ENCODE measurements around the gene IDH3B.
"Not testable (repeated sequence)": the region's sequence is repeated elsewhere in the genome, so short reads cannot be mapped to it uniquely, and the experiment has no call there.

Gene IDH3B

DNA sequence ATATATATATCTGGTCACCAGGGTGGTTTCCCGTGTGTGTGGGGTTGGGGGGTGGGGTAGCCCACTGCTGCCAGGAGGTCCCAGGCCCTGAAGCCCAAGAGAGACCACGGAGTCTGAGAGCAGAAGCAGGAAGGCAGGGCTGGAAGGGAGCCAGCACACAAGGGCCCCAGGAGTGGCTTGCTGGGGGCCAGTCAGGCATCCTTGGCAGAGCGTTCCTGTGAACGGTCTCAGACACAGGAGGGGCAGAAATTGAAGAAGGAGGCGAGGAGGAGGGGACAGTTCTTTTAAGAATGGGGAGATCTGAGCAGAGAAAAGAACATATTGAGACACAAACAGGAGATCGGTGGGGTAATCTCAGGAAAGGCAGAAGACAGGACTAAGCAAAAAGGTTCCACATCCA, 26.7 kb upstream of the IDH3B start:
- H3K4me3 ChIP-seq (ENCODE audit: low read depth, low read length): no peak overlapping the region
- TF ChIP-seq, protein P1, sequence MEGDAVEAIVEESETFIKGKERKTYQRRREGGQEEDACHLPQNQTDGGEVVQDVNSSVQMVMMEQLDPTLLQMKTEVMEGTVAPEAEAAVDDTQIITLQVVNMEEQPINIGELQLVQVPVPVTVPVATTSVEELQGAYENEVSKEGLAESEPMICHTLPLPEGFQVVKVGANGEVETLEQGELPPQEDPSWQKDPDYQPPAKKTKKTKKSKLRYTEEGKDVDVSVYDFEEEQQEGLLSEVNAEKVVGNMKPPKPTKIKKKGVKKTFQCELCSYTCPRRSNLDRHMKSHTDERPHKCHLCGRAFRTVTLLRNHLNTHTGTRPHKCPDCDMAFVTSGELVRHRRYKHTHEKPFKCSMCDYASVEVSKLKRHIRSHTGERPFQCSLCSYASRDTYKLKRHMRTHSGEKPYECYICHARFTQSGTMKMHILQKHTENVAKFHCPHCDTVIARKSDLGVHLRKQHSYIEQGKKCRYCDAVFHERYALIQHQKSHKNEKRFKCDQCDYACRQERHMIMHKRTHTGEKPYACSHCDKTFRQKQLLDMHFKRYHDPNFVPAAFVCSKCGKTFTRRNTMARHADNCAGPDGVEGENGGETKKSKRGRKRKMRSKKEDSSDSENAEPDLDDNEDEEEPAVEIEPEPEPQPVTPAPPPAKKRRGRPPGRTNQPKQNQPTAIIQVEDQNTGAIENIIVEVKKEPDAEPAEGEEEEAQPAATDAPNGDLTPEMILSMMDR (IDR thresholded peaks at IDR 0.05; ENCODE audit: borderline replicate concordance, insufficient read depth, low read depth, low read length): no peak

DNA sequence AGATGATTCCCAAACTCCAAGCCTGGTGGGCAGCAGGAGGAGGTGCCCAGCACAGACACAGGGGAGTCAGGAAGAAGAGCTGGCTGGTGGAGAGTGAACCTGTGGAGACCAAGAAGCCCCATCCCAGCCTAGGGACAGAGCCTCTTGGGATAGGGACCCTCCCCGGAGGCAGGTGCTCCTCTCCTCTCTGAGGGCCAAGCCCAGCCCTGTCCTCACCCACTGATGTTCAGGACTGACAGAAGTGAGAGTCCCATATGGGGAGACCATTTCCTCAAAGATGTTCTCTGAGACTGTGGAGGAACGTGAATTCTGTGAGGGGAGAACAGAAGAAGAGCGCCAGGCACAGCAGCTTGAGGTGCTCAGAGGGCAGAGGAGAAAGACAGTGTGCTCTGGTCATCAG, 26.2 kb upstream of the IDH3B start:
- no peak overlapping the region for H3K4me3 ChIP-seq (ENCODE audit: low read depth, low read length)
- TF ChIP-seq, protein P1 (IDR thresholded peaks at IDR 0.05; ENCODE audit: borderline replicate concordance, insufficient read depth, low read depth, low read length): no peak

DNA sequence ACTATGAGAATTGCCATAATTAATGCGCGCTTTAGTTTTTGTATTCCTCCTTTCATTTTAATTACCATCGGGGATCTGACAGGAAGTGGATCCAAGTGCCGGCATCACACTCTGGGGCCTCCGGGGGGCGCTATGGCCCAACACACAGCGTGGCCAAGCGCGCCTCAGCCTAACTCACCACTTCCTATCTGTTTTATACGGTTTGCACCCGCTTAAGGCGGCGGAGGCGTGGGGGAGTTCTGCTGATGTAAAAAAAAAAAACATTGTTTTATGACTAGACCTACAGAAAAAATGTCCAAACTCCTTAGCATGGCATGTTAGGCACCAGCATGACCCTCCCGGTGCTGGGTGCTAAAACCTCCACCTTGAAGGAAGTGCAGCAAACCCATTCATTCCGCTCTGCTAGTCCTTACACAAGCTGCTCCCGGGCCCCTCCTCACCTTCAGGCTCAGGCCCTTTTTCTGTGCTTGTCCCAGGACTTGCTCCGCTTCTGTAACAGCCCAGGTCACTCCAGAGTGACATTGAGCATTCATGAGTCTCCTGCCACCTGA, 24.1 kb upstream of the IDH3B start:
- TF ChIP-seq, protein P1 (IDR thresholded peaks at IDR 0.05; ENCODE audit: borderline replicate concordance, insufficient read depth, low read depth, low read length): peak; percentile 69

DNA sequence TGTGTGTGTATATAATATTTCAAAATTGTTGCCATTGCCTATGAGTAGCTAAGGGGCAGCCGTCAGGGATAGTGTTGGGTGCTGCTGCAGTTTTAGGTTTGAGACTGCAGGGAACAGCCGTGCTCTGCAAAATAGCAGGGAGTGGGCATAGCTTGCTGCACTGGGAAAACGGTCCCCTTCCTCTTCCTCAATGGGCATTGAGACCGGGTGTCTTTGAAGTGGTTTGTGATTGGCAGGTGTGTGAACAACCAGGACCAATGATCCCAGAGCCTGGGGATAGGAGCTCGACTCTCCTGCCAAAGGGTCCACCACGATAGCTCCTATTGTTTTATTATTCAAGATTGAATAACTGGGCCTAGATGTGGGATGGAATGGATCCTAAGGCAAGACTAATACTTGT, 23.5 kb upstream of the IDH3B start:
- H3K4me3 ChIP-seq (ENCODE audit: low read depth, low read length): no peak overlapping the region
- TF ChIP-seq, protein P1 (IDR thresholded peaks at IDR 0.05; ENCODE audit: borderline replicate concordance, insufficient read depth, low read depth, low read length): no peak

More for the DNA sequence above, 24.1 kb upstream of the IDH3B start:
- H3K4me3 ChIP-seq (ENCODE audit: low read depth, low read length): no peak overlapping the region

DNA sequence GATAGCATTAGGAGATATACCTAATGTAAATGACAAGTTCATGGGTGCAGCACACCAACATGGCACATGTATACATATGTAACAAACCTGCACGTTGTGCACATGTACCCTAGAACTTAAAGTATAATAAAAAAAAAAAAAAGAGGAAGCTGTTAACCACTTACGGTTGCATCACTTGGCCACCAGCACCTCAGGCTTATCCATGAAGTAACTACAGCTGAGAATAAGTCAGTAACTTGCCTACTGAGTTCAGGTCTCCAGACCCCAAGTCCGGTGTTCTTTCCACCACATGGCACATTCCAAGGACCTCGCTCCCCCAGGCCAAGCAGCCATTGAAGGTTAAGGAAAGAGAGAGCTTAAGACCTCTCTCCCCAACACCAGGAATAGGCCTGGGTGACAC, 20.8 kb upstream of the IDH3B start:
- not testable (repeated sequence) for H3K4me3 ChIP-seq (ENCODE audit: low read depth, low read length)

DNA sequence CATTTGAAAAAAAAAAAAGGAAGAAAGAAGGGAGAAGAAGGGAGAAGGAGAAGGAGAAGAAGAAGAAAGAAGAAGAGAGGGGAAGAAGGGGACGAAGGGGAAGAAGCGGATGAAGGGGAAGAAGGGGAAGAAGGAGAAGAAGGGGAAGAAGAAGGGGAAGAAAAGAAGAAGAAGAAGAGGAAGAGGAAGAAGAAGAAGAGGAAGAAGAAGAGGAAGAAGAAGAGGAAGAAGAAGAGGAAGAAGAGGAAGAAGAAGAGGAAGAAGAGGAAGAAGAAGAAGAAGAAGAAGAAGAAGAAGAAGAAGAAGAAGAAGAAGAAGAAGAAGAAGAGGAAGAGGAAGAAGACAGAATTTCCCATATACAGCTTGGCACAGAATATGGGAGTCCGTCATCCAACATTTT, 18.0 kb upstream of the IDH3B start:
- H3K4me3 ChIP-seq (ENCODE audit: low read depth, low read length): not testable (repeated sequence)

DNA sequence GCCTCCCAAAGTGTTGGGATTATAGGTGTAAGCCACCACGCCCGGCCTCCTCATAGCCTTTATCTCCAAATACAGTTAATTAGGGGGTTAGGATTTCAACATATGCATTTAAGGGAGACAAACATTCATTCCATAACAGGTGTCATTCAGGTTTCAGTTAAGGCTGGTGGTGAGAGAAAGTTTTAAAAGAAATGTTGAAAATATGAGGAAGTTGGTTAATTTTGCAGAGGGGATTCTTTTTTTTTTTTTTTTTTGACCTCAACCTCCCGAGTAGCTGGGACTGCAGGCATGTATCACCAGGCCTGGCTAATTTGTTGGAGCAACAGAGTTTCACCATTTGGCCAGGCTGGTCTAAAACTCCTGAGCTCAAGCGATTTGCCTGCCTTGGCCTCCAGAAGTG, 16.0 kb upstream of the IDH3B start:
- H3K4me3 ChIP-seq (ENCODE audit: low read depth, low read length): no peak overlapping the region
- TF ChIP-seq, protein P1 (IDR thresholded peaks at IDR 0.05; ENCODE audit: borderline replicate concordance, insufficient read depth, low read depth, low read length): no peak

DNA sequence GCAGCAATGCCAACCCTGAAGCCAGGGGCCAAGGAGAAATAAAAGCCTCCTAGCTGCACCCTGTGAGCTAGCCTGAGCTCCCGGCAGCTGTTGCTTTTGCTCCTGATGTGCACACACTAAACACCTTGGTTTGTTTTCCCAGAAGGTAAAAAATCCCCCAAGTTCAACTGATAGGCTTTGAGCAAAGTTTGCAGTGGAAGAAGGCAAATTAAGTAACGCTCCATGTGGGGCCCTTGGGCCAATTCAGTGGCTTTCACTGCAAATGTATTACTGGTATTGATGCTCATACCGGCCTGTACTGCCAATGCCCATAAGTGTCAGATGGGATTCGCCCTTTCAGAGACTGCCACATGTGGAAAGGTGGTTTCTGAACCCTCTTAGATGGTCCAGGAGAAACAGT, 9.4 kb upstream of the IDH3B start:
- TF ChIP-seq, protein P1 (IDR thresholded peaks at IDR 0.05; ENCODE audit: borderline replicate concordance, insufficient read depth, low read depth, low read length): no peak
- H3K4me3 ChIP-seq (ENCODE audit: low read depth, low read length): no peak overlapping the region

Data from GM12875 (cell line).